Activated CD4-positive, alpha-beta memory T cell treated with anti-CD3 and anti-CD28 coated beads, Interleukin-2, amount 10 ng/mL, durations not matched to agents 7 days and 5 days (primary cell): ENCODE measurements around the gene KRT32. TPM values are rescaled to one million over a fixed set of nuclear protein-coding genes. Genes with fewer than 3 reads are reported as not detected.

ENCODE experiments used
- CTCF ChIA-PET: fragments of 350-600 bp; sonication (Branson Sonifier 250); formaldehyde crosslinking; loops from one replicate; lab custom pipeline; 2021; ENCODE audit warnings: antibody characterized with exemption, inconsistent platforms; lab: Charles Lee
- POLR2A ChIA-PET: fragments of 350-600 bp; sonication (Branson Sonifier 250); formaldehyde crosslinking; loops from one replicate; lab custom pipeline; 2021; ENCODE audit warnings: antibody characterized with exemption; lab: Charles Lee
- DNase-seq: peaks from one replicate; pipeline ENCODE4 v3.0.0-alpha.2; 2020
- H3K27ac Mint-ChIP-seq: one replicate; pipeline ENCODE4 v1.8.0; 2021; ENCODE audit warnings: mild to moderate bottlenecking, mixed read lengths
- H3K27me3 Mint-ChIP-seq: one replicate; pipeline ENCODE4 v1.8.0; 2021; ENCODE audit warnings: mixed read lengths
- H3K36me3 Mint-ChIP-seq: one replicate; pipeline ENCODE4 v1.8.0; 2021; ENCODE audit warnings: low read depth, mixed read lengths
- H3K4me1 Mint-ChIP-seq: one replicate; pipeline ENCODE4 v1.8.0; 2021; ENCODE audit warnings: mixed read lengths
- H3K4me3 Mint-ChIP-seq: one replicate; pipeline ENCODE4 v1.8.0; 2021; ENCODE audit warnings: mild to moderate bottlenecking, mixed read lengths
- H3K9me3 Mint-ChIP-seq: one replicate; pipeline ENCODE4 v1.8.0; 2021; ENCODE audit warnings: mixed read lengths
- total RNA-seq, 2 experiments: library from RNA; stranded (reverse); gene quantifications; one replicate each; pipeline ENCODE4 v1.2.3, GENCODE V29; 2021

KRT32 gene
- not detected for total RNA-seq

DNA sequence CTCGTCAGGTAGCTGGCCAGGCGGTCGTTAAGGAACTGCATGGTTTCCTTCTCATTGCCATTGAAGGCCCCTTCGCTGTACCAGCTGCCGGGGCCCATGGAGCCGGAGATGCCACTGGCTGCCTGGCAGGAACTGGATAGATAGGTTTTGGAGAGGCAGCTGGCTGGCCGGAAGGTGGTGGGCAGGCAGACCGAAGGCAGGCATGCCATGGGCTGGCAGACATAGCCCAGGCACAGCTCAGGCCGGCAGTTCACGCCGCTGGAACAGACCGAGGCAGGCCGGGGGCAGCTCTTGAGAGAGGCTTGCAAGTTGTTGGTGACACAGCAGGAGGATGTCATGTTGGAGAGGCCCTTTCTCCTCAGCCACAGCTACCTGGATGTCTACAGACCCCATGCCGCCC, at the start of gene KRT32:
Gene KRT32, minus strand, starts transcription at position 399 of the 400 bp plus-strand sequence. Its CDS starts 61 bp downstream, at position 338.
- H3K27ac Mint-ChIP-seq: no peak within 1 kb of the TSS
- H3K36me3 Mint-ChIP-seq: no peaks in the 10 kb centered on the region
- ChIA-PET CTCF (no interaction called here), POLR2A (no interaction called here)
- no peaks in the 10 kb centered on the region for H3K9me3 Mint-ChIP-seq
- no peaks in the 10 kb centered on the region for H3K4me1 Mint-ChIP-seq
- no peak for DNase-seq
- H3K4me3 Mint-ChIP-seq: no peak within 1 kb of the TSS
- H3K27me3 Mint-ChIP-seq: peaks cover 6% of the 10 kb centered on the region

DNA sequence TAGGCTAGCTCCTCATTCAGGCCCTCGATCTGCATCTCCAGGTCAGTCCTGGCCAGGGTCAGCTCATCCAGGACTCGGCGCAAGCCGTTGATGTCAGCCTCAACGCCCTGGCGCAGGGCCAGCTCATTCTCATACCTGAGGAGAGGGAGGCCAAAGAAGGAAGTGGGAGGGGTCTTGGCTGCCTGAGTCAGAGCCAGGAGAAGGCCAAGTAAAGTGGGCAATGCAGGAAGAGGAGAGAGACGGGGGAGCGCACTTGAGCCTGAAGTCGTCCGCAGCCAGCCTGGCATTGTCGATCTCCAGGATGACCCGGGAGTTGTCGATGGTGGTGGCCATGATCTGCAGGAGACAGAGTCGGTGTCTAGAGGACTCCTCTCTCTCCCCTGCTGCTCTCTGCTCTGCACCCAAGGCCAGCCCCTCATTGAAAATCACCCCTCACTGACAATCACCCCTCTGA, 49.7 kb upstream of the KRT32 start:
- H3K9me3 Mint-ChIP-seq: no peaks in the 10 kb centered on the region
- H3K27me3 Mint-ChIP-seq: no peaks in the 10 kb centered on the region
- no peak for DNase-seq
- H3K36me3 Mint-ChIP-seq: no peaks in the 10 kb centered on the region
- no peak overlapping the region for H3K27ac Mint-ChIP-seq
- H3K4me3 Mint-ChIP-seq: no peak overlapping the region
- H3K4me1 Mint-ChIP-seq: no peaks in the 10 kb centered on the region
- ChIA-PET POLR2A (no interaction called here), CTCF (no interaction called here)

DNA sequence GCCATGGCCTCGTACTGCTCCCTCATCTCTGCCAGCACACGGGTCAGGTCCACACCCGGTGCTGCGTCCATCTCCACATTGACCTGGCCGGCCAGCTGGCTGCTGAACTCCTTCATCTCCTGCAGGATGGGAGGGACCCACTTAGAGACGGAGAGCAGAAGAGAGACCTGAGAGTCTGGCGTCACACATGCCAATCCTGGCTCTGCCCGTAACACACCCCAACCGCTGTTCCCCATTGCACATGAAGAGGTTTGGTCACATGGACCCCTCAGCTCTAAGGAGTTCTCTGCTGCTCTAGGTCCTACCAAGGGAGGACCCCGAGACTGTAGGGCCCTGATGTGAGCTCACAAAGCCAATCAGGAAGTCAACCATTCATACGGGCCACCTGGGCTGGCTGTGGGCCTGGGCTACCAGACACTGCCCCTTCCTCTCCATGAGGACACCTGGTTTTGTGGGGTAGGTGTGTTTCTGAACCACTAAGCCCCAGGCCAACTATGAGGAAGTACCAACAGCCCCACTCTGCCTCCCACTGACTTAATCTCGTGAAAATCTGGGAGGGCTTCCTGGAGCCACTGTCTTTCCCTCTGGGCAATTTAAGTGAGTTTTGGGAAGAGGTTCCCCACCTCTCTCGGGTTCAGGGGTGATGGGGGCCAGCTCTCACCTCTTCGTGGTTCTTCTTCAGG, 49.1 kb upstream of the KRT32 start:
- Mint-ChIP-seq H3K27ac (no peak overlapping the region), H3K27me3 (no peaks in the 10 kb centered on the region), H3K36me3 (no peaks in the 10 kb centered on the region), H3K4me3 (no peak overlapping the region), H3K4me1 (no peaks in the 10 kb centered on the region), H3K9me3 (no peaks in the 10 kb centered on the region)
- POLR2A ChIA-PET: no interaction called here
- CTCF ChIA-PET: no interaction called here
- no peak for DNase-seq

DNA sequence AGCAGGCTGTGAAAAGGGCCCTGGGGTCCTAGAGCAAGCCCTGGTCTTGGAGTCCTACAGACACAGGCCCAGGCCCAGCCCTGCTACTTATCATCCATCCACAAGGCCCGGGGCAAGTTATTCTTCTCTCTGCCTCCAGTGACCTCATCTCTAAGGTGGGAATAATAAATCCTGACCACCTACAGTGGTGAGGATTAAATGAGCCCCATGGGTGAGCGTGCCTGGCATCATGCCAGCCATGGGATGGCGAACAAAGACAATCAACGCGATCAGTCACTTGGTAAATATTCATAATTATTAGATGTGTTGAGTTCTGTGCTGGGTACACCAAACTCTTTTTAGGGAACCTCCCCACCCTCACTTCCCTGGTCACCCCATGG, 46.0 kb upstream of the KRT32 start:
- Mint-ChIP-seq H3K4me1 (no peaks in the 10 kb centered on the region), H3K27ac (no peak overlapping the region), H3K36me3 (no peaks in the 10 kb centered on the region), H3K4me3 (no peak overlapping the region), H3K27me3 (no peaks in the 10 kb centered on the region), H3K9me3 (no peaks in the 10 kb centered on the region)
- POLR2A ChIA-PET: no interaction called here
- no peak for DNase-seq
- CTCF ChIA-PET: interaction anchor here (1.6 kb wide), 1 partner anchor 36 kb away, joined by 4 read pairs; no protein-coding TSS in a partner anchor

DNA sequence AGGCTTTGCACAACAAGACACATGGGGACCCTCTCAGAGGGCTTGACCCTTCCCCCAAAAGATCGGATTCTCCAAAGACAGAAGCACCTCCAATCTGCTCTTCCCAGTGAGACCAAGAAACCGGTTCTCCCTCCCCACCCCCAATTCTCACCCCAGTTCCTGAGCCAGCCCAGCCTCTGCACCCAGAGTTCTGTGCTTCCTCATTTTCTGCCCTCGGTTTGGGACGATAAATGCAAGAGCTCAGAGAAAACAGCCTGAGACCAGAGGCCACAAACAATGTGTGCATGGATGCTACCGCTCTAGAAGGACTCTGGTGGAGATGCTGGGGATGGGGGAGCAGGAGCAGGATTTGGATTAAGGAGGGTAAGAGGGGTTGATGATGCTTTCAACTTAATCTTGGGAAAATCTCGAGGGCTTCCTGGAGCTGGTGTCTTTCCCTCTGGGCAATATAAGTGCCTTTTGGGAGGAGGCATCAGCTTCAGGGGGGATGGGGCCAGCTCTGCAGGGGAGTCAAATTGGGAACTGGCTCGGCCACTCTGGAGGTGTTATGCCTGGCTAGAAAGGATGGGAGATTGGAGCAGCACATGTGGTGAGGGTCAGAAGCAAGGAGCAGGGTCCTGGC, 45.5 kb upstream of the KRT32 start:
- ChIA-PET CTCF (interaction anchor here (1.6 kb wide), 1 partner anchor 36 kb away, joined by 4 read pairs; no protein-coding TSS in a partner anchor), POLR2A (no interaction called here)
- DNase-seq: no peak
- no peak overlapping the region for H3K4me3 Mint-ChIP-seq
- no peaks in the 10 kb centered on the region for H3K9me3 Mint-ChIP-seq
- no peaks in the 10 kb centered on the region for H3K4me1 Mint-ChIP-seq
- H3K27me3 Mint-ChIP-seq: no peaks in the 10 kb centered on the region
- H3K27ac Mint-ChIP-seq: no peak overlapping the region
- no peaks in the 10 kb centered on the region for H3K36me3 Mint-ChIP-seq

DNA sequence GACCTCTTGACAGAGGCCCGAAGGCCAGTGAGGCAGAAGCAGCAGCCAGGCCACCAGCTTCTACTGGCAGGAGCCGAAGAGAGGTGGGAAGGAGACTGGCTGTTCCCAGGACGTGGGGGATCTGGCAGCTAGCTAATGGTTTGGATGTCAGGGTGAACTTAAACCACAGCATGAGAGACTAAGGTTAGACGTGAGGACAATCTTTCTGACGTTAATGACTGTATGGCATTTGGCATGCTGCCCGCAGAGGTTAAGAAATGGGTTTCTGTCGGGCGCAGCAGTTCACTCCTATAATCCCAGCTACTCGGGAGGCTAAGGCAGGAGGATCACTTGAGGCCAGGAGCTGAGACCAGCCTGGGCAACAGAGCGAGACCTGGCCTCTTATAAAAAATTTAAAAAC, 44.5 kb upstream of the KRT32 start:
- POLR2A ChIA-PET: no interaction called here
- no peaks in the 10 kb centered on the region for H3K27me3 Mint-ChIP-seq

DNA sequence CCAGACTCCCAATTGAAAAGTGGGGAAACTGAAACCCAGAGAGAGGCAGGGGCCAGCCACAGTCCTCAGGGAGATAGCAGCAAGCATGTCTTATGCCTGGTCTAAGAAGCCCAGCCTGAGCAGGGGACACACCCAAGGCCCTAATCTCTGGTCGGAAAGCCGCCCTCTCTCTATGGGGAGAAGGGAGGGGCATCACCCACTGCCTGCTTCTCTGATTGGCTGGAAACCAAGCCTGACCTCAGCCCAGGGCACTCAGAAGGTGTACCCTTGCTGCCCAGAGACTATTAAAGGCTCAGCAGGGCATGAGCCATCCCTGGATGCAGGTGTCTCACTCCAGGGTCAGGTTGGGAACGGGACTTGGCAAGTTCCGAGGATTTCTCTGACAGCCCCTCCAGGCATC, 43.9 kb upstream of the KRT32 start:
- DNase-seq: no peak
- CTCF ChIA-PET: no interaction called here

More for the DNA sequence above, 44.5 kb upstream of the KRT32 start:
- no peaks in the 10 kb centered on the region for H3K36me3 Mint-ChIP-seq
- H3K27ac Mint-ChIP-seq: no peak overlapping the region
- CTCF ChIA-PET: interaction anchor here (1.6 kb wide), 1 partner anchor 37 kb away, joined by 4 read pairs; no protein-coding TSS in a partner anchor
- DNase-seq: no peak
- no peaks in the 10 kb centered on the region for H3K9me3 Mint-ChIP-seq
- no peak overlapping the region for H3K4me3 Mint-ChIP-seq
- H3K4me1 Mint-ChIP-seq: no peaks in the 10 kb centered on the region

DNA sequence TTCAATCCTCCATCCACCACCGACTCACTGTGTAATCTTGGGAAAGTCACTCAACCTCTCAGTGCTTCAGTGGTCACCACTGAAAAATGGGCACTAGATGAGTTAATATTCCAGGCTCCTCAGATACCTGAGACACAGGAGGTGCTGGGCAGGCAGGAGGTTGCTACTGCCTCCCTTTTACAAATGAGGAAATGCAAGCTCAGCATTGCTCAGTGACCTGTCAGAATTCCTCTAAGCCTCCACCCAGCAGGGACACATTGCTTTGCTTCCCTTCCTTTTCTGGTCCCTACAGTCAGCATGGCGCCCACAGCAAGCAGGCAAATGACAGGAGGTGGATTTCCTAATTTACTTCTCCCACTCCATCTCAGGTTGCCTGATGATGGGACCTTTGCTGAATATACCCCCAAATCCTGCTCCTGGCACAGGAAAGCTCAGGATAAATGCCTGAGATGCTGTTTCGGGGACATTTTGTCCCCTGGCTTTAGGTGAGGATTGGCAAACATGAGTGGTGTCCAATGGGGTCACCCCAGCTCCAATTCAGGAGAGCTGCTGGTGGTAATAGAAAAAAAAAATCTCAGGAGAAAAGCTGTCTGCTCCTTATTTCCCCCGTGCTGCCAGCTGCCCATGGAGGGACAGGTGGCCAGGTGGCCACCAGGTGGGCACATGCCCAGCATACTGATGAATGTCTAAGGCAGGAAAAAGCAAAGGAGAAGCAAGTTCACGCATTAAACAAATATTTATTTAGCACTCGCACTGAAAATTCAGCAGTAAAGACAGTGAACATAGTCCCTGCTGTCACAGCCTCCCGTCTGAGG, 43.3 kb upstream of the KRT32 start:
- ChIA-PET CTCF (no interaction called here), POLR2A (no interaction called here)
- no peak for DNase-seq
- no peaks in the 10 kb centered on the region for H3K4me1 Mint-ChIP-seq
- no peak overlapping the region for H3K27ac Mint-ChIP-seq
- H3K9me3 Mint-ChIP-seq: no peaks in the 10 kb centered on the region
- no peaks in the 10 kb centered on the region for H3K36me3 Mint-ChIP-seq
- no peak overlapping the region for H3K4me3 Mint-ChIP-seq
- H3K27me3 Mint-ChIP-seq: no peaks in the 10 kb centered on the region

More for the DNA sequence above, 43.9 kb upstream of the KRT32 start:
- H3K4me1 Mint-ChIP-seq: no peaks in the 10 kb centered on the region
- no peaks in the 10 kb centered on the region for H3K36me3 Mint-ChIP-seq
- H3K27me3 Mint-ChIP-seq: no peaks in the 10 kb centered on the region
- no peaks in the 10 kb centered on the region for H3K9me3 Mint-ChIP-seq
- H3K27ac Mint-ChIP-seq: no peak overlapping the region
- POLR2A ChIA-PET: no interaction called here
- no peak overlapping the region for H3K4me3 Mint-ChIP-seq

DNA sequence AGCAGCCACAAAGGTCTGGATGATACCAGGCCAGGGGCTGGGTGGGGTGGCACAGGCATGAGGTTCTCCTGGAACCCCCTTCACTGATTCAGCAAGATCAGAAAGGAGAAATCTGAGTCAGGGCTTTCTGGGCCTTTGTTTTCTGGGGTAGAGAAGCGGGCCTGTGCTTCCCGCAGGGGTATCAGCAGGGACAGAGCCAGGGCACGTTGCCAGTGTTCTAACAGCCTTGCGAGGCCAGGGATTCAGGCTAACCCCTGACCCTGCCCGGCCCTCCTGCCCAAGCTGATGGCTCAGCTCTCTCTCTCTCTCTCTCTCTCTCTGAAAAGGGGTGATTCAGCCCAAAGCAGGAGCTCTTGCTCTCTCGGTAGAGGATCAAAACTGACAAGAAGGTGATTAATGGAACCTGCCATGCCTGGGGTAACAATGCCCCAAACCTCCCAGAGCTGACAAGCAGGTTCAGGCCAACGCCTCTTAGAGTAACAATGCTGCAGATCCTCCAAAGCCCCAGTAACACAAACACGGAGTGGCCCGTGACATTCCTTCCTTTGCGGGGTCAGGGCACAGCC, 40.2 kb upstream of the KRT32 start:
- no peak overlapping the region for H3K4me3 Mint-ChIP-seq
- H3K27me3 Mint-ChIP-seq: no peaks in the 10 kb centered on the region
- ChIA-PET POLR2A (no interaction called here), CTCF (interaction anchor here (1.1 to 1.7 kb wide), 2 partner anchors 42 to 142 kb away, joined by 3 to 4 read pairs; no protein-coding TSS in a partner anchor)
- no peaks in the 10 kb centered on the region for H3K4me1 Mint-ChIP-seq
- H3K27ac Mint-ChIP-seq: no peak overlapping the region
- H3K9me3 Mint-ChIP-seq: no peaks in the 10 kb centered on the region
- no peaks in the 10 kb centered on the region for H3K36me3 Mint-ChIP-seq
- DNase-seq: no peak

DNA sequence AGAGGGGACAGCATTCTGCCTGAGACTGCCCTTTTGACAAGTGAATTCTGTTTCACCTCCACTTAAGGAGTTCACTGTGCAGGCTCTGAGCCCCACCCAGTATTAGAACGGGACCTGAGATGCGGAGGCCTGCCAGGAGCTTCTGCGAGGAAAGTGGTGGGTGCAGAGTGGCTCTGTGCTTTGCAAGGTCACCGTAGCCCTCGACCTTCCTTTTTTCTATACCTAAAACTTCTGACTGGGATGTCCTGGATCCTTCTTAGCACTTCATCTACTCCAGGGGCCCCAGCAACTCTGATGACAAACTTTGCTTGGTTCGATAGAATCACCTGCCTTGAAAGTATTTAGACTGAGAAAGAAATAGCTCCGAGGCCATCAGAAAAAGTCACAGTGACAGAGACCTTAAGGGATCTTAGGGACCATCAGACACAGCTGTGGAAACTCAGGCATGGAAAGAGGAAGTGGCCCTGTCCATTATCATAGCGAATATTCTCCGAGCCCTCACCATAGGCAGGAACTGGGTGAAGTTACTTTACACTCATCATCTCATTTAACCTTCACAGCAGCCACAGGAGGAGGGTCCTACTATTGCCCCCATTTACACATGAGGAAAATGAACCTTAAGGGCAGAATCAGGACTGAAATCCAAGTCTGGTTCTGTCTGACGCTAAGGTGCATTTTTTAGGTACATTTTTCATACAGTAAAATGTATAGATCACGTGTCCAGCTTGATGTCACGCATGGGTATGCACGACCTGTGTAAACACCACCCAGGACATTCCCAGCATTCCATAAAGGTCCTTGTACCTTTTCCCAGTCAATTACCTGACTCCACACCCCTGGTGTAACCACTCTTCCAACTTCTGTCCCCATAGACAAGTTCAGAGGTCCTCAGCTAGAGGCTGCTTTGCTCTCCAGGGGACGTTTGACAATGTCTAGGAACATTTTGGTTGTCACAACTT, 38.9 kb upstream of the KRT32 start:
- Mint-ChIP-seq H3K27me3 (no peaks in the 10 kb centered on the region), H3K27ac (no peak overlapping the region), H3K4me3 (no peak overlapping the region), H3K4me1 (no peaks in the 10 kb centered on the region), H3K9me3 (no peaks in the 10 kb centered on the region), H3K36me3 (no peaks in the 10 kb centered on the region)
- ChIA-PET CTCF (interaction anchor here (0.5 to 1.7 kb wide), 2 partner anchors 143 to 171 kb away, joined by 3 read pairs; no protein-coding TSS in a partner anchor), POLR2A (no interaction called here)
- DNase-seq: no peak

DNA sequence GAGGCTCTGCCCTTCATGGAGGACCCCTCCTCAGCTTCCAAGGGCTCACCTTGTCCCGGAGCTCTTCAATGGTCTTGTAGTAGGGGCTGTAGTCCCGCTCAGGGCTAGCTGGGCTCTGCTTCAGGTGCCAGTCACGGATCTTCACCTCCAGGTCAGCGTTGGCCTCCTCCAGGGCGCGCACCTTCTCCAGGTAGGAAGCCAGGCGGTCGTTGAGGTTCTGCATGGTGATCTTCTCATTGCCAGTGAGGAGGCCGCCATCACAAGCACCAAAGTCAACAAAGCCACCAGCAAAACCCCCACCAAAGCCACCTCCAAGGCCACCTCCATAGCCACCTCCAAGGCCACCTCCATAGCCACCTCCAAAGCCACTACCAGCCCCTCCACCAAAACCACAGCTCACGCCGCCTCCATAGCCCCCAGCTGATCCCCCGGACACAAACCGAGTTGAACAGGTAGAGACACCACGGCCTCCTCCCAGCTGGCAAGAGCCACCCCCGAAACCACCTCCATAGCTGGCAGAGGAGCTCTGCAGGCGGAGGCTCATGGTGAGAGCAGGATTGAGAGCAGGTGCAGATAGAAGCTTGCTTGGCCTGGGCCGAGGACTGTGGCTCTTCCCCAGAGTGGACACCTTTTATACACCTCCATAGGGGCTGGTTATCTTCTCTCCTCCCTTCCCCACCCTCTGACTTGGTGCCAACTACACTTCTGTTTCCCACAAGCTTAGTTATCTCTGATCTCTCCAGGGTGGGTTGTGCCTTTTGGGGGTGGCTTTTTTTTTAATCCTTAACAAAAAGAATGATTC, 38.0 kb upstream of the KRT32 start, which contains the start of gene KRT13:
Gene KRT13, minus strand, starts transcription at position 606 of the 802 bp plus-strand sequence. Its CDS starts 62 bp downstream, at position 544.
- Mint-ChIP-seq H3K27ac (no peak within 1 kb of the TSS), H3K27me3 (no peaks in the 10 kb centered on the region), H3K36me3 (no peaks in the 10 kb centered on the region), H3K9me3 (no peaks in the 10 kb centered on the region), H3K4me1 (peaks cover under 1% of the 10 kb centered on the region), H3K4me3 (no peak within 1 kb of the TSS)
- ChIA-PET POLR2A (no interaction called here), CTCF (no interaction called here)
- DNase-seq: no peak
